IMR-90 (cell line): ENCODE measurements around the gene RASSF7. TPM values are rescaled to one million over a fixed set of nuclear protein-coding genes. Genes with fewer than 3 reads are reported as not detected.

Source experiments
- ATAC-seq: fragments of 200-7000 bp; cut with Tn5 transposase; 2 replicates; pipeline ENCODE4 v1.9.1; 2020; ENCODE audit warnings: low read depth, mild to moderate bottlenecking, moderate library complexity
- BruUV-seq: library from RNA; stranded (reverse); fragments of 400-500 nt; replicated peaks from 2 replicates; lab custom pipeline; 2021; lab: Mats Ljungman, UMichigan
- CTCF ChIA-PET: fragments of 300-600 bp; formaldehyde crosslinking; extraction: SDS; loops from one replicate; lab custom pipeline; 2021; ENCODE audit warnings: antibody characterized with exemption; lab: Yijun Ruan, JAX
- POLR2A ChIA-PET: fragments of 300-600 bp; sonication (Branson Sonifier 250); formaldehyde crosslinking; loops from one replicate; lab custom pipeline; 2022; ENCODE audit warnings: antibody characterized with exemption; ENCODE audit not compliant: unreplicated experiment; lab: Charles Lee
- DNase-seq: peaks from one replicate; pipeline ENCODE4 v3.0.0; 2013
- H2AFZ ChIP-seq: replicated peaks from 2 replicates; pipeline ENCODE3; 2013; ENCODE audit warnings: low read length, mild to moderate bottlenecking; ENCODE audit not compliant: poor library complexity
- H2AK5ac ChIP-seq: 2 replicates; pipeline ENCODE4 v1.6.1; 2013; ENCODE audit warnings: low read depth, low read length, inconsistent platforms
- H2AK9ac ChIP-seq: replicated peaks from 2 replicates; pipeline ENCODE3; 2013; ENCODE audit warnings: mild to moderate bottlenecking, low read depth, low read length, moderate library complexity; ENCODE audit not compliant: poor library complexity
- H2BK120ac ChIP-seq: 2 replicates; pipeline ENCODE4 v1.6.1; 2013; ENCODE audit warnings: low read depth, low read length, inconsistent platforms
- H2BK15ac ChIP-seq: 3 replicates; pipeline ENCODE4 v1.6.1; 2013; ENCODE audit warnings: low read depth, low read length, inconsistent platforms
- H2BK20ac ChIP-seq: 2 replicates; pipeline ENCODE4 v1.6.1; 2013; ENCODE audit warnings: low read depth, mild to moderate bottlenecking, inconsistent platforms, low read length, moderate library complexity
- H2BK5ac ChIP-seq: 2 replicates; pipeline ENCODE4 v1.6.1; 2013; ENCODE audit warnings: mild to moderate bottlenecking, low read depth, low read length, inconsistent platforms; ENCODE audit not compliant: poor library complexity, severe bottlenecking
- H3K14ac ChIP-seq: replicated peaks from 2 replicates; pipeline ENCODE4 v1.6.1; 2013; ENCODE audit warnings: low read depth, low read length, inconsistent platforms
- H3K18ac ChIP-seq: 2 replicates; pipeline ENCODE4 v1.6.1; 2013; ENCODE audit warnings: low read depth, low read length, control low read depth
- H3K23ac ChIP-seq: 2 replicates; pipeline ENCODE4 v1.6.1; 2013; ENCODE audit warnings: low read depth, low read length, inconsistent platforms
- H3K27ac ChIP-seq: 2 replicates; pipeline ENCODE4 v1.5.1; 2013; ENCODE audit warnings: mild to moderate bottlenecking, control low read depth, low read length; ENCODE audit not compliant: insufficient read depth
- H3K27me3 ChIP-seq: 2 replicates; pipeline ENCODE4 v1.6.1; 2013; ENCODE audit warnings: low read length; ENCODE audit not compliant: control insufficient read depth, insufficient read depth
- H3K36me3 ChIP-seq: 2 replicates; pipeline ENCODE4 v1.6.1; 2013; ENCODE audit warnings: low read length, mixed read lengths; ENCODE audit not compliant: control insufficient read depth, insufficient read depth
- H3K4ac ChIP-seq: 2 replicates; pipeline ENCODE4 v1.6.1; 2013; ENCODE audit warnings: low read depth, low read length, inconsistent platforms
- H3K4me1 ChIP-seq: 2 replicates; pipeline ENCODE4 v1.6.1; 2013; ENCODE audit warnings: low read length, mixed read lengths; ENCODE audit not compliant: control insufficient read depth, insufficient read depth
- H3K4me2 ChIP-seq: 2 replicates; pipeline ENCODE4 v1.6.1; 2013; ENCODE audit warnings: low read depth, mild to moderate bottlenecking, control low read depth, low read length, moderate library complexity
- H3K4me3 ChIP-seq: 2 replicates; pipeline ENCODE4 v1.5.1; 2013; ENCODE audit warnings: low read depth, mild to moderate bottlenecking, control low read depth, low read length, moderate library complexity; ENCODE audit not compliant: insufficient read depth
- H3K56ac ChIP-seq: 2 replicates; pipeline ENCODE4 v1.6.1; 2013; ENCODE audit warnings: low read length, inconsistent platforms; ENCODE audit not compliant: insufficient read depth; ENCODE audit errors: extremely low read depth
- H3K79me1 ChIP-seq, 2 experiments: 2 replicates each; pipeline ENCODE4 v1.6.1; 2013; ENCODE audit warnings: low read length in 2 of 2, inconsistent platforms in 1 of 2, low read depth in 1 of 2
- H3K9ac ChIP-seq: 2 replicates; pipeline ENCODE4 v1.6.1; 2013; ENCODE audit warnings: low read depth, low read length, control low read depth
- H3K9me1 ChIP-seq: 2 replicates; pipeline ENCODE4 v1.6.1; 2013; ENCODE audit warnings: low read length, inconsistent platforms; ENCODE audit not compliant: insufficient read depth
- H3K9me3 ChIP-seq: 2 replicates; pipeline ENCODE4 v1.6.1; 2013; ENCODE audit warnings: low read length; ENCODE audit not compliant: control insufficient read depth, insufficient read depth
- H4K20me1 ChIP-seq: 2 replicates; pipeline ENCODE4 v1.6.1; 2013; ENCODE audit warnings: low read length, inconsistent platforms; ENCODE audit not compliant: insufficient read depth
- H4K5ac ChIP-seq: 2 replicates; pipeline ENCODE4 v1.6.1; 2013; ENCODE audit warnings: mild to moderate bottlenecking, low read depth, low read length, control low read depth
- H4K8ac ChIP-seq, 2 experiments: 2 replicates each; pipeline ENCODE4 v1.6.1; 2013; ENCODE audit warnings: low read depth in 2 of 2, low read length in 2 of 2, control low read depth in 1 of 2, inconsistent platforms in 1 of 2
- H4K91ac ChIP-seq: 2 replicates; pipeline ENCODE4 v1.6.1; 2013; ENCODE audit warnings: low read depth, low read length, inconsistent platforms; ENCODE audit not compliant: insufficient read depth
- BHLHE40 ChIP-seq: fragments of 150-350 bp; IDR thresholded peaks from 2 replicates; pipeline ENCODE4 v1.6.1; 2016; ENCODE audit warnings: mild to moderate bottlenecking, low read depth, low read length
- CEBPB ChIP-seq: IDR thresholded peaks from 2 replicates; pipeline ENCODE4 v1.6.1; 2012; ENCODE audit warnings: low read depth, low read length, improper control_type of control experiment
- MAFK ChIP-seq: IDR thresholded peaks from 2 replicates; pipeline ENCODE4 v1.6.1; 2012; ENCODE audit warnings: low read depth, low read length, improper control_type of control experiment
- MAZ ChIP-seq: IDR thresholded peaks from 2 replicates; pipeline ENCODE4 v1.6.1; 2012; ENCODE audit warnings: low read depth, mild to moderate bottlenecking, low read length, improper control_type of control experiment, moderate library complexity, borderline replicate concordance
- MXI1 ChIP-seq: IDR thresholded peaks from 2 replicates; pipeline ENCODE4 v1.6.1; 2012; ENCODE audit warnings: low read depth, mild to moderate bottlenecking, low read length, moderate library complexity, borderline replicate concordance
- NFE2L2 ChIP-seq: fragments of 150-350 bp; IDR thresholded peaks from 2 replicates; pipeline ENCODE4 v1.6.1; 2016; ENCODE audit warnings: low read depth, mild to moderate bottlenecking, low read length
- RAD21 ChIP-seq: IDR thresholded peaks from 2 replicates; pipeline ENCODE4 v1.6.1; 2012; ENCODE audit warnings: low read length, improper control_type of control experiment
- RCOR1 ChIP-seq: IDR thresholded peaks from 2 replicates; pipeline ENCODE4 v1.6.1; 2012; ENCODE audit warnings: mild to moderate bottlenecking, low read length, improper control_type of control experiment; ENCODE audit not compliant: insufficient replicate concordance
- SMC3 ChIP-seq: fragments of 150-350 bp; IDR thresholded peaks from 2 replicates; pipeline ENCODE4 v1.6.1; 2016; ENCODE audit warnings: low read depth, mild to moderate bottlenecking, antibody characterized with exemption, low read length, moderate library complexity
- WGBS, 2 experiments: methylation state at CpG; one replicate each; pipeline versions ENCODE4 v1.1.5 to v1.1.7; 2013; ENCODE audit warnings: missing lambda C conversion rate in 2 of 2; ENCODE audit not compliant: insufficient read length in 1 of 2; ENCODE audit errors: extremely low coverage in 2 of 2; 5-methylcytosine and 5-hydroxymethylcytosine counted together
- dilution Hi-C: fragments of 300-500 bp; cut with HindIII; formaldehyde crosslinking; loops from one replicate; pipeline ENCODE4 v1.14.3; 2018; ENCODE audit warnings: low sequenced_read_pairs; ENCODE audit not compliant: unreplicated experiment
- in situ Hi-C: fragments of 300-500 bp; cut with MboI; formaldehyde crosslinking; loops from 3 replicates; pipeline ENCODE4 v1.14.3; 2019; ENCODE audit warnings: low sequenced_read_pairs, inconsistent platforms, mixed read lengths
- intact Hi-C: fragments of 100-400 bp; cut with micrococcal nuclease; formaldehyde crosslinking; loops from 2 replicates; pipeline ENCODE4 v1.10.0; 2022
- polyA plus RNA-seq, 3 experiments: library from polyadenylated mRNA; depleted of rRNA; stranded (reverse); fragments of >200 nt; gene quantifications; 2 replicates each; pipeline ENCODE4 v1.2.3, GENCODE V29; 2012; ENCODE audit warnings: low replicate concordance in 1 of 3
- total RNA-seq: library from RNA; depleted of rRNA; stranded (reverse); fragments of >200 nt; gene quantifications from 2 replicates; pipeline ENCODE4 v1.2.3, GENCODE V29; 2012
- TF ChIP-seq, protein P1 (sequence below): fragments of 150-350 bp; IDR thresholded peaks from 2 replicates; pipeline ENCODE4 v1.6.1; 2017; ENCODE audit warnings: mild to moderate bottlenecking, antibody characterized with exemption, low read length, low read depth
- TF ChIP-seq, protein P2 (sequence below): conservative IDR thresholded peaks from 2 replicates; pipeline ENCODE4 v1.5.1; 2012; ENCODE audit warnings: mild to moderate bottlenecking, low read depth, low read length, improper control_type of control experiment

Gene RASSF7
- total and polyA plus RNA-seq, 2 of the 4 experiments (the other 2 are of a cell fraction) = 6.8 to 18.5 TPM

DNA sequence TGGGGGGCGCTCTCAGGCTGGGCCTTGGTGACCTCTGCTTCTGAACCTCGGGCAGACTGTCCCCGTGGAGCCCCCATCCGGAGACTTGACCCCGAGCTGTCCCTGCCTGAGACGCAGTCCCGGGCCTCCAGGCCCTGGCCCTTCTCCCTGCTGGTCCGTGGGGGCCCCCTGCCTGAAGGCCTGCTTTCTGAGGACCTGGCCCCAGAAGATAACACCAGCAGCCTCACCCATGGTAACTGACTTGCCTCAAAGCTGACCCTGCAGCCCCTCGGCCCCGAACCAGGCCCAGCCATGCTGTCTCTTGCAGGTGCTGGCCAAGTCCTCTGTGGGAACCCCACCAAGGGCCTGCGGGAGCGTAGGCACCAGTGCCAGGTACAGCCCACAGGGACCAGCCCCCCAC is 9.2 kb upstream of the RASSF7 start:
- DNase-seq (no peak), ATAC-seq (no peak)
- intact Hi-C loops = loop anchor here (10.0 kb wide), 1 partner anchor 173 kb away; no protein-coding TSS in a partner anchor
- Histone ChIP-seq H2BK15ac (no peak overlapping the region), H4K8ac (no peak overlapping the region), H2AFZ (no peak overlapping the region), H2BK5ac (no peak overlapping the region), H2AK9ac (no peak overlapping the region), H3K36me3 (peaks cover 2% of the 10 kb centered on the region; the same call in 1 of the 2 replicates), H3K56ac (no peak overlapping the region), H3K9me3 (no peaks in the 10 kb centered on the region), H3K23ac (no peak overlapping the region), H3K14ac (no peak overlapping the region), H3K4ac (no peak overlapping the region), H4K5ac (no peak overlapping the region), H2BK20ac (no peak overlapping the region), H3K27me3 (peaks cover 32% of the 10 kb centered on the region), H3K4me2 (no peak overlapping the region), H3K9ac (no peak overlapping the region), H4K20me1 (peaks cover 6% of the 10 kb centered on the region; the same call in 1 of the 2 replicates), H3K79me1 (no peaks in the 10 kb centered on the region), H3K9me1 (no peaks in the 10 kb centered on the region), H4K91ac (no peak overlapping the region), H3K27ac (no peak overlapping the region), H3K18ac (no peak overlapping the region), H2AK5ac (no peak overlapping the region), H3K4me1 (peaks cover 2% of the 10 kb centered on the region; the same call in 1 of the 2 replicates), H2BK120ac (no peak overlapping the region), H3K4me3 (no peak overlapping the region)
- dilution Hi-C loops = no loop called here
- WGBS, 2 experiments = 75% methylated on average over 5 of the region's 12 CpGs; no CpG with 5 or more reads in 1 of the 2 experiments
- BruUV-seq = no TSS peak
- CTCF ChIA-PET = no interaction called here
- in situ Hi-C loops = no loop called here
- TF ChIP-seq, protein P1, sequence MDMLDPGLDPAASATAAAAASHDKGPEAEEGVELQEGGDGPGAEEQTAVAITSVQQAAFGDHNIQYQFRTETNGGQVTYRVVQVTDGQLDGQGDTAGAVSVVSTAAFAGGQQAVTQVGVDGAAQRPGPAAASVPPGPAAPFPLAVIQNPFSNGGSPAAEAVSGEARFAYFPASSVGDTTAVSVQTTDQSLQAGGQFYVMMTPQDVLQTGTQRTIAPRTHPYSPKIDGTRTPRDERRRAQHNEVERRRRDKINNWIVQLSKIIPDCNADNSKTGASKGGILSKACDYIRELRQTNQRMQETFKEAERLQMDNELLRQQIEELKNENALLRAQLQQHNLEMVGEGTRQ = no peak
- TF ChIP-seq BHLHE40 (no peak), NFE2L2 (no peak), RAD21 (no peak), MAZ (no peak), CEBPB (no peak), RCOR1 (no peak), SMC3 (no peak), MXI1 (no peak), MAFK (no peak)
- TF ChIP-seq, protein P2, sequence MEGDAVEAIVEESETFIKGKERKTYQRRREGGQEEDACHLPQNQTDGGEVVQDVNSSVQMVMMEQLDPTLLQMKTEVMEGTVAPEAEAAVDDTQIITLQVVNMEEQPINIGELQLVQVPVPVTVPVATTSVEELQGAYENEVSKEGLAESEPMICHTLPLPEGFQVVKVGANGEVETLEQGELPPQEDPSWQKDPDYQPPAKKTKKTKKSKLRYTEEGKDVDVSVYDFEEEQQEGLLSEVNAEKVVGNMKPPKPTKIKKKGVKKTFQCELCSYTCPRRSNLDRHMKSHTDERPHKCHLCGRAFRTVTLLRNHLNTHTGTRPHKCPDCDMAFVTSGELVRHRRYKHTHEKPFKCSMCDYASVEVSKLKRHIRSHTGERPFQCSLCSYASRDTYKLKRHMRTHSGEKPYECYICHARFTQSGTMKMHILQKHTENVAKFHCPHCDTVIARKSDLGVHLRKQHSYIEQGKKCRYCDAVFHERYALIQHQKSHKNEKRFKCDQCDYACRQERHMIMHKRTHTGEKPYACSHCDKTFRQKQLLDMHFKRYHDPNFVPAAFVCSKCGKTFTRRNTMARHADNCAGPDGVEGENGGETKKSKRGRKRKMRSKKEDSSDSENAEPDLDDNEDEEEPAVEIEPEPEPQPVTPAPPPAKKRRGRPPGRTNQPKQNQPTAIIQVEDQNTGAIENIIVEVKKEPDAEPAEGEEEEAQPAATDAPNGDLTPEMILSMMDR = no peak
- POLR2A ChIA-PET = no interaction called here
